Gastrocnemius medialis (tissue), 4 donors: ENCODE results near the gene DEPDC7. TPM values are rescaled to one million over a fixed set of nuclear protein-coding genes. Genes with fewer than 3 reads are reported as not detected.

ENCODE experiments used
- ATAC-seq, 2 donors: fragments of 150-250 bp; one replicate each; pipeline ENCODE4 v1.9.1; 2016
- DNase-seq, 2 donors: peaks; one replicate each; pipeline ENCODE4 v3.0.0-alpha.2; 2019
- H3K27ac ChIP-seq, 4 donors: fragments of 200-600 bp; sonication (generic); 1 replicate in 1 of 4; 2 replicates in 3 of 4; pipeline ENCODE4 v1.5.1; 2016 to 2018; ENCODE audit warnings: mild to moderate bottlenecking in 2 of 4, moderate library complexity in 1 of 4
- H3K27me3 ChIP-seq, 3 donors: fragments of 200-600 bp; sonication (generic) in 2 of 3; 1 replicate in 1 of 3; 2 replicates in 2 of 3; pipeline versions ENCODE4 v1.5.1 to v1.6.0; 2016 to 2019; ENCODE audit warnings: mild to moderate bottlenecking in 1 of 3, moderate library complexity in 1 of 3
- H3K36me3 ChIP-seq, 2 donors: fragments of 200-600 bp; sonication (generic) in 1 of 2; one replicate each; pipeline ENCODE4 v1.5.1; 2017 to 2018
- H3K4me1 ChIP-seq, 2 donors: fragments of 200-600 bp; sonication (generic) in 1 of 2; one replicate each; pipeline ENCODE4 v1.5.1; 2016 to 2017; ENCODE audit warnings: mild to moderate bottlenecking in 2 of 2
- H3K4me3 ChIP-seq, 4 donors: fragments of 200-600 bp; sonication (generic) in 3 of 4; 1 replicate in 1 of 4; 2 replicates in 3 of 4; pipeline ENCODE4 v1.5.1; 2016 to 2019; ENCODE audit warnings: mild to moderate bottlenecking in 2 of 4
- H3K9me3 ChIP-seq, 3 donors: fragments of 200-600 bp; sonication (generic) in 2 of 3; 1 replicate in 1 of 3; 2 replicates in 2 of 3; pipeline ENCODE4 v1.5.1; 2016 to 2019
- CTCF ChIP-seq, 5 experiments: fragments of 450-650 bp in 3 of 5; fragments of 200-600 bp in 2 of 5; sonication (generic) in 2 of 5; IDR thresholded peaks in 4 of 5; conservative IDR thresholded peaks in 1 of 5; 1 replicate in 4 of 5; 2 replicates in 1 of 5; pipeline ENCODE4 v1.5.1; 2016 to 2019; ENCODE audit warnings: antibody characterized with exemption in 5 of 5, mild to moderate bottlenecking in 3 of 5, moderate library complexity in 3 of 5
- POLR2A ChIP-seq, 2 donors: fragments of 450-650 bp; IDR thresholded peaks; one replicate each; pipeline ENCODE4 v1.6.1; 2017; ENCODE audit warnings: antibody characterized with exemption in 2 of 2, mild to moderate bottlenecking in 2 of 2, moderate library complexity in 2 of 2
- in situ Hi-C, 4 donors: fragments of 200-750 bp; cut with MboI; loops; one replicate each; pipeline versions ENCODE4 v1.15.0 to v1.8.0; 2017; ENCODE audit warnings: low sequenced_read_pairs in 4 of 4
- intact Hi-C: fragments of 100-400 bp; cut with DNase I; formaldehyde crosslinking; loops from one replicate; pipeline ENCODE4 v1.15.1; 2023; ENCODE audit warnings: low total_unique reads
- total RNA-seq, 4 donors: library from RNA; depleted of rRNA; stranded (reverse); fragments of >200 nt; gene quantifications; one replicate each; pipeline versions ENCODE4 v1.1.0 to v1.2.3, GENCODE V29; 2016

Gene DEPDC7
- total RNA-seq, 4 donors from 2014 or later: 2.0 to 5.8 (median 2.8) TPM

- no peak overlapping the region for H3K4me3 ChIP-seq
- H3K9me3 ChIP-seq: no peaks in the 10 kb centered on the region
- H3K27me3 ChIP-seq: no peaks in the 10 kb centered on the region
- H3K4me1 ChIP-seq: no peaks in the 10 kb centered on the region
- in situ Hi-C loops: no loop called here
- H3K36me3 ChIP-seq: peaks cover 0 to 26% of the 10 kb centered on the region in 2 donors
- no peak overlapping the region for H3K27ac ChIP-seq
- intact Hi-C loops: loop anchor here (10.0 kb wide), 1 partner anchor 1919 kb away; no protein-coding TSS in a partner anchor
- DNase-seq (no peak), ATAC-seq (no peak)
- TF ChIP-seq POLR2A (IDR thresholded peaks at IDR 0.05) (no peak), CTCF (IDR thresholded peaks at IDR 0.05 in 4 of 5, conservative IDR thresholded peaks at IDR 0.05 in 1 of 5) (no peak)
Measured at GRCh38 chr11:33055375-33055774, 39.7 kb downstream of the DEPDC7 start.

DNA sequence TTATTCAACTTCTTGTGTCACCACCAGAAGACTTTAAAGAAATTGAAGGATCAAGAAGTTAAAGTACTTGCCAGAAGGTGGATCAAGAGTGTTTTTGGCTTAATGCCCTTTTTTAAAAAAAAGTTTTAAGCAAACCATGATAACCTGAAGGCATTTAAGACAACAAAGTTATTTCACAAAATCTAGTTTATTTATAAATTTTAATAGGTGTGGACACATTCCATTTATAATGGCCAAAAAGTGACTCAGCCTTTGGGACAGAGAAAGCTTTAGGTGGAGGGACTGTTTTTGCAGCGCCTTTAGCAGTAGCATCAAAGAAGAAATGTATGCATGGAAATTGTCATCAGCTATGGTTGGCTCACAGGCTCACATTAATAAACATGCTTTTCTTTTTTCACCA lies 41.6 kb downstream of the DEPDC7 start:
- intact Hi-C loops: loop anchor here (10.0 kb wide), 1 partner anchor 1918 kb away; no protein-coding TSS in a partner anchor
- no peaks in the 10 kb centered on the region for H3K27me3 ChIP-seq
- no peak overlapping the region for H3K4me3 ChIP-seq
- H3K4me1 ChIP-seq: no peaks in the 10 kb centered on the region
- DNase-seq: no peak
- in situ Hi-C loops: no loop called here
- no peak for TF ChIP-seq POLR2A (IDR thresholded peaks at IDR 0.05)
- no peak for TF ChIP-seq CTCF (IDR thresholded peaks at IDR 0.05 in 4 of 5, conservative IDR thresholded peaks at IDR 0.05 in 1 of 5)
- no peak overlapping the region for H3K27ac ChIP-seq
- peaks cover 0 to 38% of the 10 kb centered on the region in 2 donors for H3K36me3 ChIP-seq
- H3K9me3 ChIP-seq: no peaks in the 10 kb centered on the region
- ATAC-seq: no peak

GRCh38 chr11:33059331-33060007 lies 43.8 kb downstream of the DEPDC7 start:
- peaks cover 0 to 6% of the 10 kb centered on the region in 2 donors for H3K4me1 ChIP-seq
- ATAC-seq (no peak), DNase-seq (no peak)
- H3K4me3 ChIP-seq: no peak overlapping the region
- no peak overlapping the region for H3K27ac ChIP-seq
- H3K9me3 ChIP-seq: no peaks in the 10 kb centered on the region
- no peaks in the 10 kb centered on the region for H3K27me3 ChIP-seq
- intact Hi-C loops: loop anchor here (10.0 kb wide), 1 partner anchor 1915 kb away; no protein-coding TSS in a partner anchor
- in situ Hi-C loops: loop anchor here (5.0 to 10.0 kb wide), 2 partner anchors 102 to 105 kb away; no protein-coding TSS in a partner anchor
- peaks cover 0 to 39% of the 10 kb centered on the region in 2 donors for H3K36me3 ChIP-seq
- TF ChIP-seq POLR2A (IDR thresholded peaks at IDR 0.05) (no peak), CTCF (IDR thresholded peaks at IDR 0.05 in 4 of 5, conservative IDR thresholded peaks at IDR 0.05 in 1 of 5) (no peak)

DNA sequence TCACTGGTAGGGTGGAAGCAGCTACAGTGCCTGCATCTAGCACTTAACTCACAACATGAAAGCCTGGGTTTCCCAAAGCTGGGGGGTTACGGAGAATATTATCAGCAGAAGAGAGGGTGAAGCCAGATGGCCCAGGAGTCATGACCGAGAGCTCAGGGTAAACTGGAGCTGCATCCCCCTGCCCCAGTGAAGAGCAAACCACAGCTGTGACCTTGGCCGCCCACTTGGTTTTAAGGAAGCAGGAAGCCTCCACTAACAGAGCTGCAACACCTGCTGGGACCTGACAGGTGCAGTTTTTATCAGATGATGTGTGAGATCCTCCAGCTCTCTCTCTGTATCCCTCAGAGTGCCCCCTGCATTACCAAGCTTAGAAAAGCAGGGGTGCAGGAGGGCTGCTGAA lies 44.6 kb downstream of the DEPDC7 start:
- Histone ChIP-seq H3K36me3 (peaks cover 0 to 39% of the 10 kb centered on the region in 2 donors), H3K27me3 (no peaks in the 10 kb centered on the region), H3K4me1 (peaks cover 0 to 6% of the 10 kb centered on the region in 2 donors), H3K9me3 (no peaks in the 10 kb centered on the region), H3K27ac (no peak overlapping the region), H3K4me3 (no peak overlapping the region)
- in situ Hi-C loops: loop anchor here (5.0 to 10.0 kb wide), 2 partner anchors 103 to 105 kb away; no protein-coding TSS in a partner anchor
- TF ChIP-seq CTCF (IDR thresholded peaks at IDR 0.05 in 4 of 5, conservative IDR thresholded peaks at IDR 0.05 in 1 of 5) (no peak), POLR2A (IDR thresholded peaks at IDR 0.05) (no peak)
- DNase-seq (no peak), ATAC-seq (no peak)
- intact Hi-C loops: no loop called here
